Measurements from ENCODE around the gene MATCAP1. TPM values are rescaled to one million over a fixed set of nuclear protein-coding genes. Genes with fewer than 3 reads are reported as not detected.

The MATCAP1 gene
- total and polyA plus RNA-seq, 2 of the 13 experiments (the other 11 are each of a cell fraction or from before 2014, with no cell fraction given) = 11.2 to 24.5 TPM

DNA sequence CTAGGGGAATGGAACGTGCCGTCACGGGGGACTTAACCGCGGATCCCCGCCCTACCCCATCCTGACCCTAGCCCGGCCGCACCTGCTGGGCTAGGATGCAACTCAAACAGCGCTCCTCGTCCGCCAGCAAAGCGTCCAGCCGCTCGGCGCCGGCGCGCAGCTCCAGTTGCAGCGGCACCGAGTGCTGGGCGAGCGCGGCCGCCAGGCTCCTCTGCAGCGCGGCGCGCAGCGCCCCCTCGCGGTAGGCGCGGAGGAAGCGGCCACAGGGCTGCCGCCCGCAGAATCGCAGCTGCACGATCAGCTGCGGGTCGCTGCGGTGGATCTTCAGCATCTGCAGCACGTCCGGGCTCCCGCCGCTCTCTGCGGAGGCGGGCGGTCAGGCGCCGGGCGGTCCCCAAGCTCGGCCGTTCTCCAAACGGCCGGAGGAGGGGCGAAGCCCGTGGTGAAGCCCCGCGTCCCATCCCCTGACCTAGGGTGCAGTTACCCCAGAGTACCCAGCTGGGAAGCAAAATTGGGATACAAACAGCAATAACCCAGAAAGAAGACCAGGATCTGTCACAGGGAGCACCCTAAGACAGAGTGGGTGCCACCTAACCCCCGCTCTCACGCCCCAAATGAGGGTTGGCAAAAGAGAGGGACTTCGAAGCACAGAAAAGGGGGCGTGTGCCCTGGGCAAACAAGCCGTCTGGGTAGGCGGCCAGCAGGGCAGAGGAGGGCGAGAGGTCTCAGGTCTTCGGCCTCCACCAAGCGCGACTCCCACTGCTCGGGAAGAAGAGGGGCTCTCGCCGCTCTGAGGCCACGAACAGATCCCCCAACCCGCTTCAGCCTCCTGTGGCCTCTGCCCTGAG lies 28.2 kb downstream of the MATCAP1 start (continued):
- TF ChIP-seq MAZ (IDR thresholded peaks at IDR 0.05; ENCODE audit: borderline replicate concordance, low read depth, low read length) (peak; percentile 46; the same call in 1 of the 2 replicates), MAZ (CRISPR knock-in tag; IDR thresholded peaks at IDR 0.05; ENCODE audit: low read depth) (peak; percentile 69), SRF (IDR thresholded peaks at IDR 0.05; ENCODE audit: low read depth, low read length) (no peak), CREM (IDR thresholded peaks at IDR 0.05) (no peak), CREM (CRISPR knock-in tag; IDR thresholded peaks at IDR 0.05) (no peak), SCMH1 (CRISPR knock-in tag; IDR thresholded peaks at IDR 0.05; ENCODE audit: borderline replicate concordance) (no peak), ZMAT5 (CRISPR knock-in tag; IDR thresholded peaks at IDR 0.05; ENCODE audit: borderline replicate concordance, low read depth) (no peak), IRF1 (CRISPR knock-in tag; IDR thresholded peaks at IDR 0.05; ENCODE audit: low read depth) (0 out of 2 replicates have a peak, but pooled peaks have one; percentile 11), POLR2G (IDR thresholded peaks at IDR 0.05; ENCODE audit: low read depth, low read length) (no peak), ZNF335 (CRISPR knock-in tag; IDR thresholded peaks at IDR 0.05) (no peak), ZNF609 (CRISPR knock-in tag; IDR thresholded peaks at IDR 0.05; ENCODE audit: borderline replicate concordance) (no peak), ZSCAN20 (CRISPR knock-in tag; IDR thresholded peaks at IDR 0.05; ENCODE audit: borderline replicate concordance) (no peak)
- TF ChIP-seq, protein P1, sequence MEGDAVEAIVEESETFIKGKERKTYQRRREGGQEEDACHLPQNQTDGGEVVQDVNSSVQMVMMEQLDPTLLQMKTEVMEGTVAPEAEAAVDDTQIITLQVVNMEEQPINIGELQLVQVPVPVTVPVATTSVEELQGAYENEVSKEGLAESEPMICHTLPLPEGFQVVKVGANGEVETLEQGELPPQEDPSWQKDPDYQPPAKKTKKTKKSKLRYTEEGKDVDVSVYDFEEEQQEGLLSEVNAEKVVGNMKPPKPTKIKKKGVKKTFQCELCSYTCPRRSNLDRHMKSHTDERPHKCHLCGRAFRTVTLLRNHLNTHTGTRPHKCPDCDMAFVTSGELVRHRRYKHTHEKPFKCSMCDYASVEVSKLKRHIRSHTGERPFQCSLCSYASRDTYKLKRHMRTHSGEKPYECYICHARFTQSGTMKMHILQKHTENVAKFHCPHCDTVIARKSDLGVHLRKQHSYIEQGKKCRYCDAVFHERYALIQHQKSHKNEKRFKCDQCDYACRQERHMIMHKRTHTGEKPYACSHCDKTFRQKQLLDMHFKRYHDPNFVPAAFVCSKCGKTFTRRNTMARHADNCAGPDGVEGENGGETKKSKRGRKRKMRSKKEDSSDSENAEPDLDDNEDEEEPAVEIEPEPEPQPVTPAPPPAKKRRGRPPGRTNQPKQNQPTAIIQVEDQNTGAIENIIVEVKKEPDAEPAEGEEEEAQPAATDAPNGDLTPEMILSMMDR (CRISPR knock-in tag; IDR thresholded peaks at IDR 0.05) = peak; percentile 94
- TF ChIP-seq, protein P2, sequence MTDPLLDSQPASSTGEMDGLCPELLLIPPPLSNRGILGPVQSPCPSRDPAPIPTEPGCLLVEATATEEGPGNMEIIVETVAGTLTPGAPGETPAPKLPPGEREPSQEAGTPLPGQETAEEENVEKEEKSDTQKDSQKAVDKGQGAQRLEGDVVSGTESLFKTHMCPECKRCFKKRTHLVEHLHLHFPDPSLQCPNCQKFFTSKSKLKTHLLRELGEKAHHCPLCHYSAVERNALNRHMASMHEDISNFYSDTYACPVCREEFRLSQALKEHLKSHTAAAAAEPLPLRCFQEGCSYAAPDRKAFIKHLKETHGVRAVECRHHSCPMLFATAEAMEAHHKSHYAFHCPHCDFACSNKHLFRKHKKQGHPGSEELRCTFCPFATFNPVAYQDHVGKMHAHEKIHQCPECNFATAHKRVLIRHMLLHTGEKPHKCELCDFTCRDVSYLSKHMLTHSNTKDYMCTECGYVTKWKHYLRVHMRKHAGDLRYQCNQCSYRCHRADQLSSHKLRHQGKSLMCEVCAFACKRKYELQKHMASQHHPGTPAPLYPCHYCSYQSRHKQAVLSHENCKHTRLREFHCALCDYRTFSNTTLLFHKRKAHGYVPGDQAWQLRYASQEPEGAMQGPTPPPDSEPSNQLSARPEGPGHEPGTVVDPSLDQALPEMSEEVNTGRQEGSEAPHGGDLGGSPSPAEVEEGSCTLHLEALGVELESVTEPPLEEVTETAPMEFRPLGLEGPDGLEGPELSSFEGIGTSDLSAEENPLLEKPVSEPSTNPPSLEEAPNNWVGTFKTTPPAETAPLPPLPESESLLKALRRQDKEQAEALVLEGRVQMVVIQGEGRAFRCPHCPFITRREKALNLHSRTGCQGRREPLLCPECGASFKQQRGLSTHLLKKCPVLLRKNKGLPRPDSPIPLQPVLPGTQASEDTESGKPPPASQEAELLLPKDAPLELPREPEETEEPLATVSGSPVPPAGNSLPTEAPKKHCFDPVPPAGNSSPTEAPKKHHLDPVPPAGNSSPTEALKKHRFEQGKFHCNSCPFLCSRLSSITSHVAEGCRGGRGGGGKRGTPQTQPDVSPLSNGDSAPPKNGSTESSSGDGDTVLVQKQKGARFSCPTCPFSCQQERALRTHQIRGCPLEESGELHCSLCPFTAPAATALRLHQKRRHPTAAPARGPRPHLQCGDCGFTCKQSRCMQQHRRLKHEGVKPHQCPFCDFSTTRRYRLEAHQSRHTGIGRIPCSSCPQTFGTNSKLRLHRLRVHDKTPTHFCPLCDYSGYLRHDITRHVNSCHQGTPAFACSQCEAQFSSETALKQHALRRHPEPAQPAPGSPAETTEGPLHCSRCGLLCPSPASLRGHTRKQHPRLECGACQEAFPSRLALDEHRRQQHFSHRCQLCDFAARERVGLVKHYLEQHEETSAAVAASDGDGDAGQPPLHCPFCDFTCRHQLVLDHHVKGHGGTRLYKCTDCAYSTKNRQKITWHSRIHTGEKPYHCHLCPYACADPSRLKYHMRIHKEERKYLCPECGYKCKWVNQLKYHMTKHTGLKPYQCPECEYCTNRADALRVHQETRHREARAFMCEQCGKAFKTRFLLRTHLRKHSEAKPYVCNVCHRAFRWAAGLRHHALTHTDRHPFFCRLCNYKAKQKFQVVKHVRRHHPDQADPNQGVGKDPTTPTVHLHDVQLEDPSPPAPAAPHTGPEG (CRISPR knock-in tag; IDR thresholded peaks at IDR 0.05) = peak; percentile 76

Measured in HepG2 (cell line).